Glomerular visceral epithelial cell (primary cell): Measurements from ENCODE around the gene ANXA5.

Source experiments
- DNase-seq: peaks from one replicate; pipeline ENCODE4 v3.0.0-alpha.2; 2016; ENCODE audit errors: extremely low spot score

Gene ANXA5

GRCh38 chr4:121642876-121643585, 53.7 kb downstream of the ANXA5 start:
- DNase-seq = no peak

- no peak for DNase-seq
Measured at GRCh38 chr4:121642292-121642691, 54.5 kb downstream of the ANXA5 start.

DNA sequence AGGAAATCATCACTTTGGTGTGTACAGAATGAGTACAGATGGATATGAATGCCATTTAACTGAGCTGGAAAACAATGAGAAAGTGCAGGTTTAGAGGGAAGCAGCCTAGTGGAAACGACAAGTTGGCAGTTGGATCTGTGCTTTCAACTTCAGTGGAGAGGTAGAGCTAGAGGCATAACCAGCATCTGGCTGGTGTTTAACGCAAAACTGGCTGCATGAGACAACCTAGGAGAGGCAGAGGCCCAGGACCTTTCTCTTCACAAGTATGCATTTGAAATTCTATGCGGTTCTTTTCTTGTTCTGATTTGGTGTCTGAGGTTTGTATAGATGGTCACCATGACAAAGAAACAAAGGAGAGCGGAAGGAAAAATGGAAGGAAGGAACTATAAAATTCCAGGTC, 63.1 kb downstream of the ANXA5 start:
- DNase-seq = no peak

GRCh38 chr4:121632636-121633035, 64.1 kb downstream of the ANXA5 start:
- no peak for DNase-seq
